Measurements from ENCODE around the gene TBC1D2B. TPM values are rescaled to one million over a fixed set of nuclear protein-coding genes. Genes with fewer than 3 reads are reported as not detected.
A peak's percentile ranks its signal among the peaks of the same experiment; 100 is the strongest.

Gene TBC1D2B
- total RNA-seq, 2 donors from 2014 or later = 35.6 to 42.3 TPM

- DNase-seq = peak in 3 of 4 donors; percentile 36 to 49 (median 48)
- no peaks in the 10 kb centered on the region for H3K9me3 ChIP-seq
- H3K36me3 ChIP-seq (replicated peaks in 1 of 2; ENCODE audit: insufficient read depth in 1 of 2, low read depth in 2 of 2) = peaks cover 0 to 4% of the 10 kb centered on the region in 2 donors
- no peaks in the 10 kb centered on the region for H3K27me3 ChIP-seq
- TF ChIP-seq CTCF (IDR thresholded peaks at IDR 0.05) (no peak), POLR2A (IDR thresholded peaks at IDR 0.05) (no peak)
- H3K27ac ChIP-seq = peak overlapping the region; percentile 85 to 96 (median 93)
- ATAC-seq = no peak
- intact Hi-C loops (cut with DNase I) = loop anchor here (5.0 kb wide), 1 partner anchor 103 kb away; no protein-coding TSS in a partner anchor
- 58 to 62% methylated on average over 9 of the region's 9 CpGs for WGBS, 2 donors
- H3K4me1 ChIP-seq = peaks cover 93% of the 10 kb centered on the region
- H3K4me3 ChIP-seq = no peak overlapping the region
Measured at GRCh38 chr15:78004222-78004727, 73.2 kb downstream of the TBC1D2B start.

DNA sequence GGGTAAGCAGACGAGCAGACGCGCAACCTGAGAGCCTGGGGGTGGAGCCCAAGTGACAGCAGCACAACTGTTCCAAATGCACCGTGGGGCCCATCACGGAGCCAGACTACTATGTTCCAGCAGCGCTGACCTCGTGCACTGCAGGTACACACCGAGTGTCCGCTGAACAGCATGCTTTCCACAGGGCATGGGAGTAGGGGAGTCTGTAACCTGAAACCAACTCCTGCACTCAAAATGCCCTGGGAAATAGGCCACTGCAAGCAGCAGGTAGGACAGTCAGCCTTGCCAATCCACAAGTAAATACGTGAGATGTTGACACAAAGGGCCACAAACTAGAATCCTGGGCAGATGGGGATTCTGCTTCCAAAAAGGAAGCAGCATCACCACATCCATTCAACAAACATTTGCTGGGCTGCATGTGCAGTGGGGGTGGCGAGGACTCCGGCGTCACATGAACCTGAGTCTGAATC lies 73.9 kb downstream of the TBC1D2B start:
- no peaks in the 10 kb centered on the region for H3K27me3 ChIP-seq
- peak; percentile 84 to 95 (median 91) for DNase-seq
- no peak overlapping the region for H3K4me3 ChIP-seq
- H3K4me1 ChIP-seq = peaks cover 86% of the 10 kb centered on the region
- intact Hi-C loops (cut with DNase I) = loop anchor here (5.0 kb wide), 1 partner anchor 104 kb away; no protein-coding TSS in a partner anchor
- ATAC-seq = peak; percentile 54
- peak overlapping the region; percentile 85 to 96 (median 93) for H3K27ac ChIP-seq
- peaks cover 0 to 4% of the 10 kb centered on the region in 2 donors for H3K36me3 ChIP-seq (replicated peaks in 1 of 2; ENCODE audit: insufficient read depth in 1 of 2, low read depth in 2 of 2)
- peak in 1 of 7 experiments; percentile 8 for TF ChIP-seq CTCF (IDR thresholded peaks at IDR 0.05)
- peak in 2 of 3 donors; percentile 50 to 51 for TF ChIP-seq POLR2A (IDR thresholded peaks at IDR 0.05)
- no peaks in the 10 kb centered on the region for H3K9me3 ChIP-seq
- WGBS, 2 donors = 31 to 68% methylated on average over 4 to 13 of the region's 13 CpGs

DNA sequence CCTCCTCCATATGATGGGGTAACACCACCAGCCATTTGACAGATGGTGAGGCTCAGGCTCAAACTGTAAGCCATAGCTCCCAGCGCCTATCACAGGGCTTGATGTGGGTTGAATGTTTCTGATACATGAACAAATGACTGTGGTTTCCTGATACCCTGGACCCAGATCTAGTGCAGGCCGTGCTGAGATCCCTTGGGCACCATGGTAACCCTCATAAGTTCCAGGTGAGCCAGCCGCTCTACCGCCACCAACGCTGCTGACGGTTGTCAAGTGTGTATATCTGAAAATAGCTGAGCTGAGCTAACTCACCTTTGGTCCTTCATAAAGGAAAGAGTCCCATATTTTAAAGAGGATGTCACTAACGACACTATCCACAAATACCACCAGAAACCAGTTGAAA lies 74.5 kb downstream of the TBC1D2B start:
- H3K36me3 ChIP-seq (replicated peaks in 1 of 2; ENCODE audit: insufficient read depth in 1 of 2, low read depth in 2 of 2) = peaks cover 0 to 9% of the 10 kb centered on the region in 2 donors
- TF ChIP-seq POLR2A (IDR thresholded peaks at IDR 0.05) = no peak
- no peak for TF ChIP-seq CTCF (IDR thresholded peaks at IDR 0.05)
- no peaks in the 10 kb centered on the region for H3K27me3 ChIP-seq
- peaks cover 80% of the 10 kb centered on the region for H3K4me1 ChIP-seq
- ATAC-seq = no peak
- H3K9me3 ChIP-seq = no peaks in the 10 kb centered on the region
- WGBS, 2 donors = 72 to 84% methylated on average over 7 of the region's 7 CpGs
- peak in 2 of 4 donors; percentile 42 to 45 for DNase-seq
- H3K4me3 ChIP-seq = no peak overlapping the region
- H3K27ac ChIP-seq = peak overlapping the region; percentile 85 to 96 (median 93)
- intact Hi-C loops (cut with DNase I) = loop anchor here (5.0 kb wide), 1 partner anchor 104 kb away; no protein-coding TSS in a partner anchor

GRCh38 chr15:78001656-78002055 lies 75.9 kb downstream of the TBC1D2B start:
- WGBS, 2 donors = 89 to 93% methylated on average over 4 of the region's 4 CpGs
- ATAC-seq (no peak), DNase-seq (no peak)
- Histone ChIP-seq H3K9me3 (no peaks in the 10 kb centered on the region), H3K27me3 (no peaks in the 10 kb centered on the region), H3K4me3 (no peak overlapping the region), H3K36me3 (replicated peaks in 1 of 2; ENCODE audit: insufficient read depth in 1 of 2, low read depth in 2 of 2) (peaks cover 0 to 16% of the 10 kb centered on the region in 2 donors), H3K27ac (peak overlapping the region in 1 of 4 donors; percentile 33), H3K4me1 (peaks cover 67% of the 10 kb centered on the region)
- intact Hi-C loops (cut with DNase I) = loop anchor here (5.0 kb wide), 1 partner anchor 106 kb away; no protein-coding TSS in a partner anchor
- no peak for TF ChIP-seq POLR2A (IDR thresholded peaks at IDR 0.05)
- no peak for TF ChIP-seq CTCF (IDR thresholded peaks at IDR 0.05)

DNA sequence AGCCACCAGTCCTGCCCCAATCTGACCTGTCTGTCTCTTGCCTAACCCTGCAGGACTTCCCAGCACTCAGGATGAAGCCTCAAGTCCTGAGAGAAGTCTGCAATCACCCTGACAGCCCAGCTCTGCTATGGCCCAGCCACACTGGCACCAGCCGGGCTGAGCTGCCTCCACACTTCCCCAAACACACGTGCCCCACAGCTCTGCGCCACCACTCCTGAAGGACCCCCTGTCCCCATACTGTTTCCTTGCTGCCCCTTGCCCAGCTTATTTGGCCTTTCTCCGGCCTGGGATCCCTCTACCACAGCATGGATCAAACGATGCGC lies 76.6 kb downstream of the TBC1D2B start:
- Histone ChIP-seq H3K4me1 (peaks cover 59% of the 10 kb centered on the region), H3K27ac (peak overlapping the region; percentile 33 to 61 (median 44))
- ATAC-seq = no peak

More for the DNA sequence above, 76.6 kb downstream of the TBC1D2B start:
- no peaks in the 10 kb centered on the region for H3K9me3 ChIP-seq
- TF ChIP-seq POLR2A (IDR thresholded peaks at IDR 0.05) = no peak
- no peak for TF ChIP-seq CTCF (IDR thresholded peaks at IDR 0.05)
- no peaks in the 10 kb centered on the region for H3K27me3 ChIP-seq
- intact Hi-C loops (cut with DNase I) = loop anchor here (5.0 kb wide), 1 partner anchor 106 kb away; no protein-coding TSS in a partner anchor
- peaks cover 0 to 16% of the 10 kb centered on the region in 2 donors for H3K36me3 ChIP-seq (replicated peaks in 1 of 2; ENCODE audit: insufficient read depth in 1 of 2, low read depth in 2 of 2)
- DNase-seq = no peak
- WGBS, 2 donors = 90 to 91% methylated on average over 6 of the region's 6 CpGs
- H3K4me3 ChIP-seq = no peak overlapping the region

Data from body of pancreas (tissue), 4 donors.